ENCODE measurements around the gene ZFYVE9. TPM values are rescaled to one million over a fixed set of nuclear protein-coding genes. Genes with fewer than 3 reads are reported as not detected.
"Not testable (repeated sequence)": the region's sequence is repeated elsewhere in the genome, so short reads cannot be mapped to it uniquely, and the experiment has no call there.

Gene ZFYVE9
- total and polyA plus RNA-seq, 2 experiments from 2014 or later: 5.4 to 27.3 TPM

- H4K20me1 ChIP-seq (replicated peaks; ENCODE audit: insufficient read depth): peaks cover 13% of the 10 kb centered on the region; the same call in 1 of the 2 replicates
- Mint-ChIP-seq H3K36me3 (ENCODE audit: low read depth) (peaks cover 37% of the 10 kb centered on the region), H3K27me3 (ENCODE audit: insufficient read depth, low read depth, poor library complexity) (peaks cover 14% of the 10 kb centered on the region), H3K4me1 (peaks cover 17% of the 10 kb centered on the region; the same call in 2 of the 3 replicates)
- DNase-seq (ENCODE audit: low spot score); H3K27ac Mint-ChIP-seq; H3K9me2 ChIP-seq (ENCODE audit: insufficient read depth); H3K4me3 ChIP-seq; H3K9me3 Mint-ChIP-seq; ATAC-seq; H3K4me3 Mint-ChIP-seq; H3K27ac ChIP-seq (ENCODE audit: low read depth); H3K4me2 ChIP-seq; H2AFZ ChIP-seq; H3K27me3 ChIP-seq (ENCODE audit: insufficient read depth); H3K79me2 ChIP-seq (replicated peaks; ENCODE audit: insufficient read depth): not testable (repeated sequence)
- peaks cover 35% of the 10 kb centered on the region for H3K36me3 ChIP-seq (ENCODE audit: insufficient read depth)
- peaks cover 14% of the 10 kb centered on the region for H3K4me1 ChIP-seq (ENCODE audit: insufficient read depth)
- peaks cover 10% of the 10 kb centered on the region for H3F3A ChIP-seq (replicated peaks; ENCODE audit: low read depth)
These were observed 228.0 kb downstream of the ZFYVE9 start for GRCh38 chr1:52369851-52370250.

GRCh38 chr1:52385376-52385775, 243.5 kb downstream of the ZFYVE9 start:
- no peaks in the 10 kb centered on the region for H3F3A ChIP-seq (replicated peaks; ENCODE audit: low read depth)
- H2AFZ ChIP-seq: no peak overlapping the region
- no peaks in the 10 kb centered on the region for H3K4me1 Mint-ChIP-seq
- H3K4me3 Mint-ChIP-seq: no peak overlapping the region
- no peak overlapping the region for H3K4me2 ChIP-seq
- ATAC-seq: no peak
- DNase-seq (ENCODE audit: low spot score): no peak
- no peaks in the 10 kb centered on the region for H3K4me1 ChIP-seq (ENCODE audit: insufficient read depth)
- H3K9me3 Mint-ChIP-seq: no peaks in the 10 kb centered on the region
- H3K4me3 ChIP-seq: no peak overlapping the region
- no peaks in the 10 kb centered on the region for H3K9me2 ChIP-seq (ENCODE audit: insufficient read depth)
- H3K27ac Mint-ChIP-seq: no peak overlapping the region
- H3K36me3 Mint-ChIP-seq (ENCODE audit: low read depth): peaks cover 91% of the 10 kb centered on the region
- peaks cover 85% of the 10 kb centered on the region for H3K36me3 ChIP-seq (ENCODE audit: insufficient read depth)
- peaks cover 21% of the 10 kb centered on the region for H4K20me1 ChIP-seq (replicated peaks; ENCODE audit: insufficient read depth)
- no peaks in the 10 kb centered on the region for H3K27me3 ChIP-seq (ENCODE audit: insufficient read depth)
- no peak for TF ChIP-seq STAT1 (IDR thresholded peaks at IDR 0.05; ENCODE audit: unreplicated experiment)
- TF ChIP-seq NANOG (IDR thresholded peaks at IDR 0.05; ENCODE audit: borderline replicate concordance): no peak
- TF ChIP-seq, protein P1, sequence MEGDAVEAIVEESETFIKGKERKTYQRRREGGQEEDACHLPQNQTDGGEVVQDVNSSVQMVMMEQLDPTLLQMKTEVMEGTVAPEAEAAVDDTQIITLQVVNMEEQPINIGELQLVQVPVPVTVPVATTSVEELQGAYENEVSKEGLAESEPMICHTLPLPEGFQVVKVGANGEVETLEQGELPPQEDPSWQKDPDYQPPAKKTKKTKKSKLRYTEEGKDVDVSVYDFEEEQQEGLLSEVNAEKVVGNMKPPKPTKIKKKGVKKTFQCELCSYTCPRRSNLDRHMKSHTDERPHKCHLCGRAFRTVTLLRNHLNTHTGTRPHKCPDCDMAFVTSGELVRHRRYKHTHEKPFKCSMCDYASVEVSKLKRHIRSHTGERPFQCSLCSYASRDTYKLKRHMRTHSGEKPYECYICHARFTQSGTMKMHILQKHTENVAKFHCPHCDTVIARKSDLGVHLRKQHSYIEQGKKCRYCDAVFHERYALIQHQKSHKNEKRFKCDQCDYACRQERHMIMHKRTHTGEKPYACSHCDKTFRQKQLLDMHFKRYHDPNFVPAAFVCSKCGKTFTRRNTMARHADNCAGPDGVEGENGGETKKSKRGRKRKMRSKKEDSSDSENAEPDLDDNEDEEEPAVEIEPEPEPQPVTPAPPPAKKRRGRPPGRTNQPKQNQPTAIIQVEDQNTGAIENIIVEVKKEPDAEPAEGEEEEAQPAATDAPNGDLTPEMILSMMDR (conservative IDR thresholded peaks at IDR 0.05; ENCODE audit: low read depth in 2 of 2): no peak
- H3K27ac ChIP-seq (ENCODE audit: low read depth): no peak overlapping the region
- H3K27me3 Mint-ChIP-seq (ENCODE audit: insufficient read depth, low read depth, poor library complexity): no peaks in the 10 kb centered on the region
- H3K79me2 ChIP-seq (replicated peaks; ENCODE audit: insufficient read depth): peaks cover 11% of the 10 kb centered on the region

GRCh38 chr1:52386458-52386857, 244.6 kb downstream of the ZFYVE9 start:
- ATAC-seq (no peak), DNase-seq (ENCODE audit: low spot score) (no peak)
- H3K27ac Mint-ChIP-seq: no peak overlapping the region
- no peaks in the 10 kb centered on the region for H3K4me1 Mint-ChIP-seq
- H3K4me2 ChIP-seq: no peak overlapping the region
- H3K9me2 ChIP-seq (ENCODE audit: insufficient read depth): no peaks in the 10 kb centered on the region
- H3K79me2 ChIP-seq (replicated peaks; ENCODE audit: insufficient read depth): peaks cover 20% of the 10 kb centered on the region
- H3K27me3 ChIP-seq (ENCODE audit: insufficient read depth): no peaks in the 10 kb centered on the region
- H3K4me1 ChIP-seq (ENCODE audit: insufficient read depth): no peaks in the 10 kb centered on the region
- H3K4me3 Mint-ChIP-seq: no peak overlapping the region
- H3K27me3 Mint-ChIP-seq (ENCODE audit: insufficient read depth, low read depth, poor library complexity): no peaks in the 10 kb centered on the region
- H3K4me3 ChIP-seq: no peak overlapping the region
- peaks cover 86% of the 10 kb centered on the region for H3K36me3 Mint-ChIP-seq (ENCODE audit: low read depth)
- peaks cover 19% of the 10 kb centered on the region for H4K20me1 ChIP-seq (replicated peaks; ENCODE audit: insufficient read depth)
- H3K27ac ChIP-seq (ENCODE audit: low read depth): no peak overlapping the region
- H3F3A ChIP-seq (replicated peaks; ENCODE audit: low read depth): no peaks in the 10 kb centered on the region
- H2AFZ ChIP-seq: no peak overlapping the region
- H3K36me3 ChIP-seq (ENCODE audit: insufficient read depth): peaks cover 80% of the 10 kb centered on the region
- no peaks in the 10 kb centered on the region for H3K9me3 Mint-ChIP-seq
- TF ChIP-seq EZH2phosphoT487 (IDR thresholded peaks at IDR 0.05; ENCODE audit: unreplicated experiment) (no peak), NANOG (IDR thresholded peaks at IDR 0.05; ENCODE audit: borderline replicate concordance) (no peak), ETS1 (IDR thresholded peaks at IDR 0.05) (no peak), STAT1 (IDR thresholded peaks at IDR 0.05; ENCODE audit: unreplicated experiment) (no peak), POLR2AphosphoS5 (IDR thresholded peaks at IDR 0.05; ENCODE audit: low read depth) (no peak), CREB1 (CRISPR knock-in tag; IDR thresholded peaks at IDR 0.05; ENCODE audit: low read depth) (no peak), EZH2 (IDR thresholded peaks at IDR 0.05; ENCODE audit: low read depth, unreplicated experiment) (no peak), ZNF331 (CRISPR knock-in tag; IDR thresholded peaks at IDR 0.05; ENCODE audit: low read depth) (no peak), ZNF114 (CRISPR knock-in tag; IDR thresholded peaks at IDR 0.05) (no peak)
- TF ChIP-seq, protein P1 (conservative IDR thresholded peaks at IDR 0.05; ENCODE audit: low read depth in 2 of 2): no peak
- TF ChIP-seq, protein P2, sequence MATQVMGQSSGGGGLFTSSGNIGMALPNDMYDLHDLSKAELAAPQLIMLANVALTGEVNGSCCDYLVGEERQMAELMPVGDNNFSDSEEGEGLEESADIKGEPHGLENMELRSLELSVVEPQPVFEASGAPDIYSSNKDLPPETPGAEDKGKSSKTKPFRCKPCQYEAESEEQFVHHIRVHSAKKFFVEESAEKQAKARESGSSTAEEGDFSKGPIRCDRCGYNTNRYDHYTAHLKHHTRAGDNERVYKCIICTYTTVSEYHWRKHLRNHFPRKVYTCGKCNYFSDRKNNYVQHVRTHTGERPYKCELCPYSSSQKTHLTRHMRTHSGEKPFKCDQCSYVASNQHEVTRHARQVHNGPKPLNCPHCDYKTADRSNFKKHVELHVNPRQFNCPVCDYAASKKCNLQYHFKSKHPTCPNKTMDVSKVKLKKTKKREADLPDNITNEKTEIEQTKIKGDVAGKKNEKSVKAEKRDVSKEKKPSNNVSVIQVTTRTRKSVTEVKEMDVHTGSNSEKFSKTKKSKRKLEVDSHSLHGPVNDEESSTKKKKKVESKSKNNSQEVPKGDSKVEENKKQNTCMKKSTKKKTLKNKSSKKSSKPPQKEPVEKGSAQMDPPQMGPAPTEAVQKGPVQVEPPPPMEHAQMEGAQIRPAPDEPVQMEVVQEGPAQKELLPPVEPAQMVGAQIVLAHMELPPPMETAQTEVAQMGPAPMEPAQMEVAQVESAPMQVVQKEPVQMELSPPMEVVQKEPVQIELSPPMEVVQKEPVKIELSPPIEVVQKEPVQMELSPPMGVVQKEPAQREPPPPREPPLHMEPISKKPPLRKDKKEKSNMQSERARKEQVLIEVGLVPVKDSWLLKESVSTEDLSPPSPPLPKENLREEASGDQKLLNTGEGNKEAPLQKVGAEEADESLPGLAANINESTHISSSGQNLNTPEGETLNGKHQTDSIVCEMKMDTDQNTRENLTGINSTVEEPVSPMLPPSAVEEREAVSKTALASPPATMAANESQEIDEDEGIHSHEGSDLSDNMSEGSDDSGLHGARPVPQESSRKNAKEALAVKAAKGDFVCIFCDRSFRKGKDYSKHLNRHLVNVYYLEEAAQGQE (IDR thresholded peaks at IDR 0.05; ENCODE audit: unreplicated experiment): no peak

Measured in GM23338 (cell line).